ENCODE data around the gene MOCS3. TPM values are rescaled to one million over a fixed set of nuclear protein-coding genes. Genes with fewer than 3 reads are reported as not detected.
A peak's percentile ranks its signal among the peaks of the same experiment; 100 is the strongest.

MOCS3 gene
- total and polyA plus RNA-seq, 12 donors: 0.95 to 3.2 (median 2.5) TPM

- Histone ChIP-seq H3K27ac (no peak overlapping the region), H3K4me3 (no peak overlapping the region), H3K9me3 (no peaks in the 10 kb centered on the region), H3K4me1 (peaks cover 0 to 16% (median 0%) of the 10 kb centered on the region in 9 donors), H3K27me3 (peaks cover 0 to 83% (median 59%) of the 10 kb centered on the region in 7 donors), H3K36me3 (no peaks in the 10 kb centered on the region)
- intact Hi-C loops (cut with DNase I): loop anchor here in 8 of 10 donors (10.0 kb wide), 3 partner anchors 613 to 653 kb away; no protein-coding TSS in a partner anchor
- TF ChIP-seq, protein P1, sequence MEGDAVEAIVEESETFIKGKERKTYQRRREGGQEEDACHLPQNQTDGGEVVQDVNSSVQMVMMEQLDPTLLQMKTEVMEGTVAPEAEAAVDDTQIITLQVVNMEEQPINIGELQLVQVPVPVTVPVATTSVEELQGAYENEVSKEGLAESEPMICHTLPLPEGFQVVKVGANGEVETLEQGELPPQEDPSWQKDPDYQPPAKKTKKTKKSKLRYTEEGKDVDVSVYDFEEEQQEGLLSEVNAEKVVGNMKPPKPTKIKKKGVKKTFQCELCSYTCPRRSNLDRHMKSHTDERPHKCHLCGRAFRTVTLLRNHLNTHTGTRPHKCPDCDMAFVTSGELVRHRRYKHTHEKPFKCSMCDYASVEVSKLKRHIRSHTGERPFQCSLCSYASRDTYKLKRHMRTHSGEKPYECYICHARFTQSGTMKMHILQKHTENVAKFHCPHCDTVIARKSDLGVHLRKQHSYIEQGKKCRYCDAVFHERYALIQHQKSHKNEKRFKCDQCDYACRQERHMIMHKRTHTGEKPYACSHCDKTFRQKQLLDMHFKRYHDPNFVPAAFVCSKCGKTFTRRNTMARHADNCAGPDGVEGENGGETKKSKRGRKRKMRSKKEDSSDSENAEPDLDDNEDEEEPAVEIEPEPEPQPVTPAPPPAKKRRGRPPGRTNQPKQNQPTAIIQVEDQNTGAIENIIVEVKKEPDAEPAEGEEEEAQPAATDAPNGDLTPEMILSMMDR (IDR thresholded peaks at IDR 0.05): no peak
- WGBS, 2 donors: 93 to 96% methylated on average over 3 of the region's 3 CpGs
- no peak for ATAC-seq
- DNase-seq: no peak
These were observed 23.1 kb downstream of the MOCS3 start for GRCh38 chr20:50981714-50982048.

GRCh38 chr20:50982363-50982762 lies 23.7 kb downstream of the MOCS3 start:
- peak in 1 of 8 donors; percentile 48 for ATAC-seq
- 27 to 45% methylated on average over 4 of the region's 4 CpGs for WGBS, 2 donors
- no peak for DNase-seq
- H3K27ac ChIP-seq: no peak overlapping the region
- H3K9me3 ChIP-seq: no peaks in the 10 kb centered on the region
- intact Hi-C loops (cut with DNase I): loop anchor here in 8 of 10 donors (10.0 kb wide), 3 partner anchors 612 to 652 kb away; no protein-coding TSS in a partner anchor
- no peak overlapping the region for H3K4me3 ChIP-seq
- TF ChIP-seq, protein P1 (IDR thresholded peaks at IDR 0.05): no peak
- no peaks in the 10 kb centered on the region for H3K36me3 ChIP-seq
- peaks cover 0 to 16% (median 0%) of the 10 kb centered on the region in 9 donors for H3K4me1 ChIP-seq
- H3K27me3 ChIP-seq: peaks cover 0 to 84% (median 63%) of the 10 kb centered on the region in 7 donors

DNA sequence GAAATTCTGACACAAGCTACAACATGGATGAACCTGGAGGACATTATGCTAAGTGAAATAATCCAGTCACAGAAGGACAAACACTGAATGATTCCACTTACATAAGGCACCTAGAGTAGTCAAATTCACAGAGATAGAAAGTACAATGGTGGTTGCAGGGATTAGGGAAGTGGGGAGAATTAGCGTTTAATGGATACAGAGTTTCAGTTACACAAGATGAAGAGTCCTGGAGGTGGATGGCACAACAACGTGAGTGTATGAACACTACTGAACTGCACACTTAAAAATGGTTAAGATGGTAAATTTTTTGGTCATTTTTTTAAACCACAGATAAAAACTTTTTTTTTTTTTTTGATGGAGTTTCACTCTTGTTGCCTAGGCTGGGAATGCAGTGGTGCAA lies 24.7 kb downstream of the MOCS3 start:
- WGBS, 2 donors: 81 to 84% methylated on average over 2 of the region's 2 CpGs
- DNase-seq (no peak), ATAC-seq (no peak)
- H3K4me3 ChIP-seq: no peak overlapping the region
- H3K36me3 ChIP-seq: no peaks in the 10 kb centered on the region
- no peaks in the 10 kb centered on the region for H3K9me3 ChIP-seq
- peaks cover 0 to 74% (median 54%) of the 10 kb centered on the region in 7 donors for H3K27me3 ChIP-seq
- intact Hi-C loops (cut with DNase I): loop anchor here in 8 of 10 donors (10.0 kb wide), 3 partner anchors 611 to 651 kb away; no protein-coding TSS in a partner anchor
- peaks cover 0 to 16% (median 0%) of the 10 kb centered on the region in 9 donors for H3K4me1 ChIP-seq
- no peak overlapping the region for H3K27ac ChIP-seq
- TF ChIP-seq, protein P1 (IDR thresholded peaks at IDR 0.05): no peak

DNA sequence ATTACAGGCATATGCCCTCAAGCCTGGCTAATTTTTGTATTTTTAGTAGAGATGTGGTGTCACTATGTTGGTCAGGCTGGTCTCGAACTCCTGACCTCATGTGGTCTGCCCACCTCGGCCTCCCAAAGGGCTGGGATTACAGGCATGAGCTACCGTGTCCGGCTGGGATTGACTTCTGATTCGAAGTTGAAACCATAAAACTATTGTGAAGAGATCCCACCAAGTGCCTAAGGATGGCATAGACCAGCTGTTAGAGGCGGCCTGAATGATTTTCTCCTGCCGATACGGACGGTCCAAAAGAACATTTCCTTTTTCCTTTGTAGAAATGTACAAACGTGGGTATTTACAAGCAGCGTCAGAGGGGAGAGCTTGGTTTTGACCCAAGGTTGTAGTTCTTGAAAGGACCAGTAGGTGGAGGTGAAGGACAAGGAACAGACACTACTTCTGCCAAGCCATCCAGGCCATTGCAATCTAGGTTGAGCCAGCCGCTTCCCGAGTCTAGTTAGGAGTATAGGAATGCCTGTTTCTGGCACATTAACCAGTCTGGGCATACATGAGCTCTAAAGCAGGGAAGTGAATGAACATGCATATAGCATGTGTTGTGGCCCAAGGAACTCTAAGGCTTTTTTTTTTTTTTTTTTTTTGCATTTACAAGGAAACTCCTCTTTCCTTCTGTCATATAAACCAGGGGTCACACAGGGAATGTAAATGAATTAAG lies 29.0 kb downstream of the MOCS3 start:
- TF ChIP-seq, protein P1 (IDR thresholded peaks at IDR 0.05): peak; percentile 76 to 90 (median 86)
- no peaks in the 10 kb centered on the region for H3K36me3 ChIP-seq
- H3K4me3 ChIP-seq: no peak overlapping the region
- no peaks in the 10 kb centered on the region for H3K9me3 ChIP-seq
- WGBS, 2 donors: 15 to 18% methylated on average over 13 of the region's 13 CpGs
- no peak overlapping the region for H3K27ac ChIP-seq
- peaks cover 0 to 71% (median 55%) of the 10 kb centered on the region in 7 donors for H3K27me3 ChIP-seq
- intact Hi-C loops (cut with DNase I): loop anchor here (1.0 to 10.0 kb wide), 9 partner anchors 317 to 1095 kb away; no protein-coding TSS in a partner anchor
- ATAC-seq (peak; percentile 83 to 92 (median 88)), DNase-seq (peak; percentile 18 to 74)
- H3K4me1 ChIP-seq: no peaks in the 10 kb centered on the region
